ENCODE measurements around the gene PTPN4.

PTPN4 gene

GRCh38 chr2:119759451-119760236 is at the start of gene PTPN4:
Gene PTPN4, plus strand, starts transcription at chr2:119759922. Its CDS starts 49,932 bp downstream, at chr2:119809854.
- DNase-seq (ENCODE audit: low read depth), result peak; percentile 94

GRCh38 chr2:119710281-119710680 is 49.4 kb upstream of the PTPN4 start:
- DNase-seq (ENCODE audit: low read depth), result no peak

- DNase-seq (ENCODE audit: low read depth), result no peak
These were observed 48.4 kb upstream of the PTPN4 start for GRCh38 chr2:119711352-119711751.

- DNase-seq (ENCODE audit: low read depth), result no peak
These were observed 47.2 kb upstream of the PTPN4 start for GRCh38 chr2:119712571-119712970.

GRCh38 chr2:119713819-119714490 is 45.8 kb upstream of the PTPN4 start:
- DNase-seq (ENCODE audit: low read depth), result no peak

GRCh38 chr2:119715409-119716283 is 44.1 kb upstream of the PTPN4 start:
- no peak for DNase-seq (ENCODE audit: low read depth)

GRCh38 chr2:119716284-119716672 is 43.4 kb upstream of the PTPN4 start:
- no peak for DNase-seq (ENCODE audit: low read depth)

GRCh38 chr2:119718501-119719260 is 41.0 kb upstream of the PTPN4 start:
- DNase-seq (ENCODE audit: low read depth), result no peak

GRCh38 chr2:119719261-119719627 is 40.5 kb upstream of the PTPN4 start:
- DNase-seq (ENCODE audit: low read depth), result no peak

GRCh38 chr2:119721043-119721442 is 38.7 kb upstream of the PTPN4 start:
- no peak for DNase-seq (ENCODE audit: low read depth)

GRCh38 chr2:119721462-119721861 is 38.3 kb upstream of the PTPN4 start:
- DNase-seq (ENCODE audit: low read depth), result no peak

- no peak for DNase-seq (ENCODE audit: low read depth)
These were observed 37.8 kb upstream of the PTPN4 start for GRCh38 chr2:119721904-119722303.

GRCh38 chr2:119723186-119723585 is 36.5 kb upstream of the PTPN4 start:
- no peak for DNase-seq (ENCODE audit: low read depth)

GRCh38 chr2:119723784-119724467 is 35.8 kb upstream of the PTPN4 start:
- DNase-seq (ENCODE audit: low read depth), result no peak

- no peak for DNase-seq (ENCODE audit: low read depth)
These were observed 34.9 kb upstream of the PTPN4 start for GRCh38 chr2:119724656-119725485.

GRCh38 chr2:119727493-119727892 is 32.2 kb upstream of the PTPN4 start:
- DNase-seq (ENCODE audit: low read depth), result no peak

GRCh38 chr2:119728421-119728820 is 31.3 kb upstream of the PTPN4 start:
- no peak for DNase-seq (ENCODE audit: low read depth)

GRCh38 chr2:119730671-119731177 is 29.0 kb upstream of the PTPN4 start:
- DNase-seq (ENCODE audit: low read depth), result no peak

- DNase-seq (ENCODE audit: low read depth), result no peak
These were observed 27.7 kb upstream of the PTPN4 start for GRCh38 chr2:119731983-119732382.

GRCh38 chr2:119732601-119733164 is 27.0 kb upstream of the PTPN4 start:
- DNase-seq (ENCODE audit: low read depth), result no peak
